Caco-2 (cell line): ENCODE results near the gene ATIC. TPM values are rescaled to one million over a fixed set of nuclear protein-coding genes. Genes with fewer than 3 reads are reported as not detected.

Experiments used
- BruUV-seq: library from RNA; stranded (reverse); fragments of 400-500 nt; replicated peaks from 2 replicates; lab custom pipeline; 2021; lab: Mats Ljungman, UMichigan
- CTCF ChIA-PET: fragments of 300-600 bp; sonication (Branson Sonifier 250); formaldehyde crosslinking; loops from one replicate; lab custom pipeline; 2022; ENCODE audit warnings: antibody characterized with exemption; lab: Charles Lee
- POLR2A ChIA-PET: fragments of 300-600 bp; sonication (Branson Sonifier 250); formaldehyde crosslinking; loops from one replicate; lab custom pipeline; 2022; ENCODE audit warnings: antibody characterized with exemption; lab: Charles Lee
- DNase-seq, 2 experiments: peaks; one replicate each; pipeline versions ENCODE4 v3.0.0 to v3.0.0-alpha.2; 2020 to 2022
- H3K27me3 ChIP-seq: replicated peaks from 2 replicates; pipeline ENCODE4 v1.6.0; 2011; ENCODE audit warnings: low read length; ENCODE audit not compliant: control insufficient read depth, insufficient read depth
- H3K36me3 ChIP-seq: 2 replicates; pipeline ENCODE4 v1.5.1; 2011; ENCODE audit warnings: low read length; ENCODE audit not compliant: control insufficient read depth, insufficient read depth
- H3K4me1 ChIP-seq: fragments of 250-450 bp; sonication (Bioruptor Pico); 2 replicates; pipeline ENCODE4 v1.5.1; 2020; ENCODE audit warnings: mild to moderate bottlenecking
- H3K4me3 ChIP-seq: 2 replicates; pipeline ENCODE4 v1.5.1; 2011; ENCODE audit warnings: low read depth, mild to moderate bottlenecking, control low read depth, low read length
- H3K9me3 ChIP-seq: fragments of 250-450 bp; sonication (Bioruptor Pico); 2 replicates; pipeline ENCODE4 v1.5.1; 2020; ENCODE audit warnings: mild to moderate bottlenecking, moderate library complexity
- H3K27ac Mint-ChIP-seq: one replicate; pipeline ENCODE4 v1.8.0; 2022; ENCODE audit warnings: mixed read lengths; ENCODE audit not compliant: unreplicated experiment
- H3K27me3 Mint-ChIP-seq: one replicate; pipeline ENCODE4 v1.8.0; 2022; ENCODE audit warnings: mixed read lengths; ENCODE audit not compliant: insufficient read depth, unreplicated experiment
- H3K36me3 Mint-ChIP-seq: one replicate; pipeline ENCODE4 v1.8.0; 2022; ENCODE audit warnings: mild to moderate bottlenecking, mixed read lengths; ENCODE audit not compliant: insufficient read depth, unreplicated experiment
- H3K4me1 Mint-ChIP-seq: one replicate; pipeline ENCODE4 v1.8.0; 2022; ENCODE audit warnings: low read depth, mixed read lengths; ENCODE audit not compliant: unreplicated experiment
- H3K4me3 Mint-ChIP-seq: one replicate; pipeline ENCODE4 v1.8.0; 2022; ENCODE audit warnings: mild to moderate bottlenecking, moderate library complexity, mixed read lengths; ENCODE audit not compliant: unreplicated experiment
- H3K9me3 Mint-ChIP-seq: one replicate; pipeline ENCODE4 v1.8.0; 2022; ENCODE audit warnings: mixed read lengths; ENCODE audit not compliant: unreplicated experiment
- intact Hi-C: fragments of 100-400 bp; cut with micrococcal nuclease; formaldehyde crosslinking; loops from one replicate; pipeline ENCODE4 v1.10.0; 2022; ENCODE audit not compliant: unreplicated experiment
- total RNA-seq: library from RNA; stranded (reverse); gene quantifications from 2 replicates; pipeline ENCODE4 v1.2.3, GENCODE V29; 2022
- TF ChIP-seq, protein P1 (sequence below), 2 experiments: fragments of 200-600 bp in 1 of 2; IDR thresholded peaks; 1 replicate in 1 of 2; 2 replicates in 1 of 2; pipeline versions ENCODE4 v1.5.1 to v1.8.0; 2011 to 2022; ENCODE audit warnings: antibody characterized with exemption in 1 of 2, control low read depth in 1 of 2, inconsistent platforms in 1 of 2, low read depth in 1 of 2, low read length in 1 of 2, mild to moderate bottlenecking in 1 of 2, moderate library complexity in 1 of 2; ENCODE audit not compliant: insufficient read depth in 1 of 2, severe bottlenecking in 1 of 2, unreplicated experiment in 1 of 2

Gene ATIC
- total RNA-seq, 1 experiment from 2014 or later, result 318 TPM

DNA sequence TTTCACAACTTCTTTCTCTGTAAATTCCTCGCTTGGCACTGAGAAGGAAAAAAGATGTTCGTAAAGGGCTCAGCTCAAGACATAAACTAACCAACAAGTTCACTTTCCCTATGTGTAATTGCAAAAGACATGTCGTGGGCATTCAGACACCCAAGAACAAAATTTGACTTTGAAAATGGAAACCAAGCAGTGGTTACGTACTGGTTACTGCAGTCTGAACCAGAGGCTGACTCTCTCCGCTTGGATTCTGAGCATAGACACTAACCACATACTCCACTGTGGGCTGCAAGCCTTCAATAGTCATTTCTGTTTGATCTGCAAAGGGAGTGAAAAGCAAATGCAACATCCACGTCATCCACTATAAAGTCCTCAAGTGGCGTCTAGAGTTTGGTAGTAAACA, 70.2 kb downstream of the ATIC start:
- TF ChIP-seq, protein P1, sequence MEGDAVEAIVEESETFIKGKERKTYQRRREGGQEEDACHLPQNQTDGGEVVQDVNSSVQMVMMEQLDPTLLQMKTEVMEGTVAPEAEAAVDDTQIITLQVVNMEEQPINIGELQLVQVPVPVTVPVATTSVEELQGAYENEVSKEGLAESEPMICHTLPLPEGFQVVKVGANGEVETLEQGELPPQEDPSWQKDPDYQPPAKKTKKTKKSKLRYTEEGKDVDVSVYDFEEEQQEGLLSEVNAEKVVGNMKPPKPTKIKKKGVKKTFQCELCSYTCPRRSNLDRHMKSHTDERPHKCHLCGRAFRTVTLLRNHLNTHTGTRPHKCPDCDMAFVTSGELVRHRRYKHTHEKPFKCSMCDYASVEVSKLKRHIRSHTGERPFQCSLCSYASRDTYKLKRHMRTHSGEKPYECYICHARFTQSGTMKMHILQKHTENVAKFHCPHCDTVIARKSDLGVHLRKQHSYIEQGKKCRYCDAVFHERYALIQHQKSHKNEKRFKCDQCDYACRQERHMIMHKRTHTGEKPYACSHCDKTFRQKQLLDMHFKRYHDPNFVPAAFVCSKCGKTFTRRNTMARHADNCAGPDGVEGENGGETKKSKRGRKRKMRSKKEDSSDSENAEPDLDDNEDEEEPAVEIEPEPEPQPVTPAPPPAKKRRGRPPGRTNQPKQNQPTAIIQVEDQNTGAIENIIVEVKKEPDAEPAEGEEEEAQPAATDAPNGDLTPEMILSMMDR (IDR thresholded peaks at IDR 0.05; ENCODE audit: insufficient read depth in 1 of 2, low read depth in 1 of 2, low read length in 1 of 2, severe bottlenecking in 1 of 2, unreplicated experiment in 1 of 2), result no peak
- intact Hi-C loops, result no loop called here
- no peaks in the 10 kb centered on the region for H3K9me3 Mint-ChIP-seq
- no peak for DNase-seq
- ChIA-PET POLR2A (no interaction called here), CTCF (no interaction called here)
- peak overlapping the region; percentile 51 for H3K27ac Mint-ChIP-seq
- peaks cover 11% of the 10 kb centered on the region for H3K36me3 ChIP-seq
- H3K4me1 ChIP-seq, result no peaks in the 10 kb centered on the region
- no peaks in the 10 kb centered on the region for H3K9me3 ChIP-seq
- BruUV-seq, result no TSS peak
- no peaks in the 10 kb centered on the region for H3K4me1 Mint-ChIP-seq
- H3K27me3 Mint-ChIP-seq, result no peaks in the 10 kb centered on the region
- H3K27me3 ChIP-seq, result no peaks in the 10 kb centered on the region
- H3K4me3 ChIP-seq, result no peak overlapping the region
- peaks cover 100% of the 10 kb centered on the region for H3K36me3 Mint-ChIP-seq
- H3K4me3 Mint-ChIP-seq, result no peak overlapping the region

DNA sequence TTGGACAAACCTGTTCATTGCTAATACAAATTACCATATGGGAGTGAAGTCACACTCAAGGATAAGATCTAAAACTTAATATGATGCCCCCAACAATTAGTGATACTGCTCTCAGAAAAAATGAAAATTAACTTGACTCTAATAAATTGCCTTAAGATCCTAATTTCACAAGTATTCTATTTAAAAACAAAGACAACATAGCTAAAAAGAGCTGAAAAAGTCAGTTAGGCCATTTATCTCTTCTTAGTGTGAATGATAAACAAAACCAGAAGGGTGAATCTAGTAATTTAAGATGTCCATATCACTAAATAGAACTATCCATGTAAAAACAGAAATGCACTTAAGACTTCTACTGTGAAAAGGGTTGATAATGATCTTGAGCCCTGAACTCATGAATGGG, 70.6 kb downstream of the ATIC start:
- Mint-ChIP-seq H3K4me3 (no peak overlapping the region), H3K27me3 (no peaks in the 10 kb centered on the region), H3K4me1 (no peaks in the 10 kb centered on the region), H3K27ac (peak overlapping the region; percentile 51), H3K9me3 (no peaks in the 10 kb centered on the region), H3K36me3 (peaks cover 100% of the 10 kb centered on the region)
- H3K36me3 ChIP-seq, result peaks cover 11% of the 10 kb centered on the region
- CTCF ChIA-PET, result no interaction called here
- POLR2A ChIA-PET, result no interaction called here
- H3K4me3 ChIP-seq, result no peak overlapping the region
- intact Hi-C loops, result no loop called here
- TF ChIP-seq, protein P1 (IDR thresholded peaks at IDR 0.05; ENCODE audit: insufficient read depth in 1 of 2, low read depth in 1 of 2, low read length in 1 of 2, severe bottlenecking in 1 of 2, unreplicated experiment in 1 of 2), result no peak
- no peak for DNase-seq
- H3K4me1 ChIP-seq, result no peaks in the 10 kb centered on the region
- H3K9me3 ChIP-seq, result no peaks in the 10 kb centered on the region
- BruUV-seq, result no TSS peak
- no peaks in the 10 kb centered on the region for H3K27me3 ChIP-seq

DNA sequence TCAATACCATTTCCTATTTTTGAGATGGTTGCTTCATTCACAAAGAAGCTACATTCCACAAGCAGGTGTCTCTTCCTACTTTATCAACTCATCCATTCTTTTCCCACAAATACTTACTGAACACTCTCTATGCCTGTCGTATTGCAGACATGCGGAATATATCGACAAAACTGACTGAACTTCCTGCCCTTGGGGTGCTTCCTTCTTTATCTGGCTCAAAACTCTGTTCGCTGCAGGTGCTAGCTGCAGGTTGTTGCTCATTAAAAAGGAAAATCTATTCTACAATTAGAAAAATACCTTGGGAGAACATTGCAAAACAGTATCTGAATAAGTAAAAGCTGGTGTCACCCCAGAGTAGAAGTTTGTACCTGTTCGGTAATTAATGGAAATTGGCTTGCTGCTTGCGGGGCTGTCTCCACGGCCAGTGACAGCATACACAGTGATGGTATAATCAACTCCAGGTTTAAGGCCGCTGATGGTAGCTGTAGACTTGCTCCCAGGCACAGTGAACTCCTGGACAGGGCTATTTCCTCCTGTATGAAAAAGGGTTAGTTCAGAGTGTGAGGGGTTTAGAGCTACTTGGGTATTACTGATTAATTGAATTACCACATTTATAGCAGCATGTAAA, 71.9 kb downstream of the ATIC start:
- peaks cover 100% of the 10 kb centered on the region for H3K36me3 Mint-ChIP-seq
- POLR2A ChIA-PET, result no interaction called here

More for the DNA sequence above, 71.9 kb downstream of the ATIC start:
- BruUV-seq, result TSS peak; percentile 0
- no peaks in the 10 kb centered on the region for H3K9me3 ChIP-seq
- no peaks in the 10 kb centered on the region for H3K4me1 ChIP-seq
- peaks cover 8% of the 10 kb centered on the region for H3K36me3 ChIP-seq
- no peaks in the 10 kb centered on the region for H3K27me3 ChIP-seq
- no peak overlapping the region for H3K4me3 Mint-ChIP-seq
- intact Hi-C loops, result no loop called here
- H3K27me3 Mint-ChIP-seq, result no peaks in the 10 kb centered on the region
- no peak overlapping the region for H3K27ac Mint-ChIP-seq
- CTCF ChIA-PET, result no interaction called here
- TF ChIP-seq, protein P1 (IDR thresholded peaks at IDR 0.05; ENCODE audit: insufficient read depth in 1 of 2, low read depth in 1 of 2, low read length in 1 of 2, severe bottlenecking in 1 of 2, unreplicated experiment in 1 of 2), result no peak
- no peak overlapping the region for H3K4me3 ChIP-seq
- no peak for DNase-seq
- H3K4me1 Mint-ChIP-seq, result no peaks in the 10 kb centered on the region
- H3K9me3 Mint-ChIP-seq, result no peaks in the 10 kb centered on the region
